ENCODE measurements around the gene CLDN4.

DNA sequence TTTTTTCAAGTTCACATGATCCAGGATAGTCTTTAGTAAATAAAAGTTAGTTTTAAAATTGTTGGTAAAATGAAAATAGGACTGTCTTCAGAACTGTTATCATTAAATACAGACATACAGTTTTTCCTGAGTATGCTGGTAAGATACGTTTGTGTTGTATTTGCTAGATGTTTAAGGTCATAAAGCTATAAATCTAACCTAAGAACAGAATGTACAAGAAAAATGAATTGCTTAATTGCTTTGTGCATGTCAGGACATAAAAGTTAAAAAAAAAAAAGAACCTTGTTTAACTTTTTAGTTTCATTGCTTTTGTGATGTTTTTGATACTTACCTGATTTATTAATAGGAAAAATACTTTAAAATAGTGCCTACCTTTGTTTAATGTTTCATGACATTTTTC is 29.2 kb upstream of the CLDN4 start:
- TF ChIP-seq, protein P1, sequence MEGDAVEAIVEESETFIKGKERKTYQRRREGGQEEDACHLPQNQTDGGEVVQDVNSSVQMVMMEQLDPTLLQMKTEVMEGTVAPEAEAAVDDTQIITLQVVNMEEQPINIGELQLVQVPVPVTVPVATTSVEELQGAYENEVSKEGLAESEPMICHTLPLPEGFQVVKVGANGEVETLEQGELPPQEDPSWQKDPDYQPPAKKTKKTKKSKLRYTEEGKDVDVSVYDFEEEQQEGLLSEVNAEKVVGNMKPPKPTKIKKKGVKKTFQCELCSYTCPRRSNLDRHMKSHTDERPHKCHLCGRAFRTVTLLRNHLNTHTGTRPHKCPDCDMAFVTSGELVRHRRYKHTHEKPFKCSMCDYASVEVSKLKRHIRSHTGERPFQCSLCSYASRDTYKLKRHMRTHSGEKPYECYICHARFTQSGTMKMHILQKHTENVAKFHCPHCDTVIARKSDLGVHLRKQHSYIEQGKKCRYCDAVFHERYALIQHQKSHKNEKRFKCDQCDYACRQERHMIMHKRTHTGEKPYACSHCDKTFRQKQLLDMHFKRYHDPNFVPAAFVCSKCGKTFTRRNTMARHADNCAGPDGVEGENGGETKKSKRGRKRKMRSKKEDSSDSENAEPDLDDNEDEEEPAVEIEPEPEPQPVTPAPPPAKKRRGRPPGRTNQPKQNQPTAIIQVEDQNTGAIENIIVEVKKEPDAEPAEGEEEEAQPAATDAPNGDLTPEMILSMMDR (IDR thresholded peaks at IDR 0.05; ENCODE audit: low read depth, low read length) = no peak
- TF ChIP-seq POLR2A (IDR thresholded peaks at IDR 0.05; ENCODE audit: extremely low read depth, insufficient read length) (no peak), MYC (IDR thresholded peaks at IDR 0.05; ENCODE audit: low read depth, low read length) (no peak)

All from NB4 (cell line).